ENCODE measurements around the gene DZIP3.

Gene DZIP3

GRCh38 chr3:108552267-108553159, 37.0 kb upstream of the DZIP3 start:
- TF ChIP-seq RARB (CRISPR knock-in tag; IDR thresholded peaks at IDR 0.05), result no peak
- TF ChIP-seq TOX (CRISPR knock-in tag; IDR thresholded peaks at IDR 0.05; ENCODE audit: borderline replicate concordance), result no peak
- TF ChIP-seq PPARA (CRISPR knock-in tag; IDR thresholded peaks at IDR 0.05; ENCODE audit: borderline replicate concordance), result no peak
- TF ChIP-seq ARNTL (CRISPR knock-in tag; IDR thresholded peaks at IDR 0.05; ENCODE audit: borderline replicate concordance, low read depth), result no peak
- TF ChIP-seq ZFP3 (CRISPR knock-in tag; IDR thresholded peaks at IDR 0.05), result no peak
- TF ChIP-seq, protein P1, sequence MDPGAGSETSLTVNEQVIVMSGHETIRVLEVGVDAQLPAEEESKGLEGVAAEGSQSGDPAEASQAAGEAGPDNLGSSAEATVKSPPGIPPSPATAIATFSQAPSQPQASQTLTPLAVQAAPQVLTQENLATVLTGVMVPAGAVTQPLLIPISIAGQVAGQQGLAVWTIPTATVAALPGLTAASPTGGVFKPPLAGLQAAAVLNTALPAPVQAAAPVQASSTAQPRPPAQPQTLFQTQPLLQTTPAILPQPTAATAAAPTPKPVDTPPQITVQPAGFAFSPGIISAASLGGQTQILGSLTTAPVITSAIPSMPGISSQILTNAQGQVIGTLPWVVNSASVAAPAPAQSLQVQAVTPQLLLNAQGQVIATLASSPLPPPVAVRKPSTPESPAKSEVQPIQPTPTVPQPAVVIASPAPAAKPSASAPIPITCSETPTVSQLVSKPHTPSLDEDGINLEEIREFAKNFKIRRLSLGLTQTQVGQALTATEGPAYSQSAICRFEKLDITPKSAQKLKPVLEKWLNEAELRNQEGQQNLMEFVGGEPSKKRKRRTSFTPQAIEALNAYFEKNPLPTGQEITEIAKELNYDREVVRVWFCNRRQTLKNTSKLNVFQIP (CRISPR knock-in tag; IDR thresholded peaks at IDR 0.05; ENCODE audit: borderline replicate concordance, low read depth), result no peak
- TF ChIP-seq BACH2 (CRISPR knock-in tag; IDR thresholded peaks at IDR 0.05; ENCODE audit: borderline replicate concordance), result no peak
- no peak for TF ChIP-seq ZFP30 (CRISPR knock-in tag; IDR thresholded peaks at IDR 0.05)
- TF ChIP-seq, protein P2, sequence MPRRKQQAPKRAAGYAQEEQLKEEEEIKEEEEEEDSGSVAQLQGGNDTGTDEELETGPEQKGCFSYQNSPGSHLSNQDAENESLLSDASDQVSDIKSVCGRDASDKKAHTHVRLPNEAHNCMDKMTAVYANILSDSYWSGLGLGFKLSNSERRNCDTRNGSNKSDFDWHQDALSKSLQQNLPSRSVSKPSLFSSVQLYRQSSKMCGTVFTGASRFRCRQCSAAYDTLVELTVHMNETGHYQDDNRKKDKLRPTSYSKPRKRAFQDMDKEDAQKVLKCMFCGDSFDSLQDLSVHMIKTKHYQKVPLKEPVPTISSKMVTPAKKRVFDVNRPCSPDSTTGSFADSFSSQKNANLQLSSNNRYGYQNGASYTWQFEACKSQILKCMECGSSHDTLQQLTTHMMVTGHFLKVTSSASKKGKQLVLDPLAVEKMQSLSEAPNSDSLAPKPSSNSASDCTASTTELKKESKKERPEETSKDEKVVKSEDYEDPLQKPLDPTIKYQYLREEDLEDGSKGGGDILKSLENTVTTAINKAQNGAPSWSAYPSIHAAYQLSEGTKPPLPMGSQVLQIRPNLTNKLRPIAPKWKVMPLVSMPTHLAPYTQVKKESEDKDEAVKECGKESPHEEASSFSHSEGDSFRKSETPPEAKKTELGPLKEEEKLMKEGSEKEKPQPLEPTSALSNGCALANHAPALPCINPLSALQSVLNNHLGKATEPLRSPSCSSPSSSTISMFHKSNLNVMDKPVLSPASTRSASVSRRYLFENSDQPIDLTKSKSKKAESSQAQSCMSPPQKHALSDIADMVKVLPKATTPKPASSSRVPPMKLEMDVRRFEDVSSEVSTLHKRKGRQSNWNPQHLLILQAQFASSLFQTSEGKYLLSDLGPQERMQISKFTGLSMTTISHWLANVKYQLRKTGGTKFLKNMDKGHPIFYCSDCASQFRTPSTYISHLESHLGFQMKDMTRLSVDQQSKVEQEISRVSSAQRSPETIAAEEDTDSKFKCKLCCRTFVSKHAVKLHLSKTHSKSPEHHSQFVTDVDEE (CRISPR knock-in tag; IDR thresholded peaks at IDR 0.05), result no peak
- no peak for TF ChIP-seq ESRRG (CRISPR knock-in tag; IDR thresholded peaks at IDR 0.05)
- ATAC-seq, result peak; percentile 83

DNA sequence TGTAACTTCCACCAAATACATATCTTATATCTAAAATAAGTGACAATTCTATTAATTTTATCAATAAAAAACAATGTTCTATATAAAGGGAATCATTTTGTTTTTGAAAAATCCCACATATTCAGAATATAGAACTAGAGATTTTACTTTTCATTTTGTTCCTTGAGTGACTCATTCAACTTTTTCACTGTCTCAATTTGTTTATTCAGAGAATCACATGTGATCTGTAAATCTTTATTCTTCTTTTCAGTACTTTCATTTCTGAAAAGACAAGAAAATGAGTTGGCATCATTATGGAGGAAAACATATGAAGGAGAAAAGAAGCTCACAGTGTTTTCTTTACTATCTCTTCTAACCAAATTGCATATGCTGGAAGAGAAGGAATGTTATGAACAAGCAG, 35.3 kb upstream of the DZIP3 start:
- TF ChIP-seq, protein P3, sequence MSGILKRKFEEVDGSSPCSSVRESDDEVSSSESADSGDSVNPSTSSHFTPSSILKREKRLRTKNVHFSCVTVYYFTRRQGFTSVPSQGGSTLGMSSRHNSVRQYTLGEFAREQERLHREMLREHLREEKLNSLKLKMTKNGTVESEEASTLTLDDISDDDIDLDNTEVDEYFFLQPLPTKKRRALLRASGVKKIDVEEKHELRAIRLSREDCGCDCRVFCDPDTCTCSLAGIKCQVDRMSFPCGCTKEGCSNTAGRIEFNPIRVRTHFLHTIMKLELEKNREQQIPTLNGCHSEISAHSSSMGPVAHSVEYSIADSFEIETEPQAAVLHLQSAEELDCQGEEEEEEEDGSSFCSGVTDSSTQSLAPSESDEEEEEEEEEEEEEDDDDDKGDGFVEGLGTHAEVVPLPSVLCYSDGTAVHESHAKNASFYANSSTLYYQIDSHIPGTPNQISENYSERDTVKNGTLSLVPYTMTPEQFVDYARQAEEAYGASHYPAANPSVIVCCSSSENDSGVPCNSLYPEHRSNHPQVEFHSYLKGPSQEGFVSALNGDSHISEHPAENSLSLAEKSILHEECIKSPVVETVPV (CRISPR knock-in tag; IDR thresholded peaks at IDR 0.05), result no peak
- TF ChIP-seq ZFP30 (CRISPR knock-in tag; IDR thresholded peaks at IDR 0.05), result no peak
- no peak for TF ChIP-seq CSDC2 (CRISPR knock-in tag; IDR thresholded peaks at IDR 0.05)
- no peak for TF ChIP-seq GLIS3 (CRISPR knock-in tag; IDR thresholded peaks at IDR 0.05)
- TF ChIP-seq, protein P2 (CRISPR knock-in tag; IDR thresholded peaks at IDR 0.05), result no peak
- ATAC-seq, result no peak

GRCh38 chr3:108554913-108555571, 34.5 kb upstream of the DZIP3 start:
- no peak; the same call in 2 of the 3 replicates for ATAC-seq
- no peak for TF ChIP-seq ZNF8 (CRISPR knock-in tag; IDR thresholded peaks at IDR 0.05)
- no peak for TF ChIP-seq ARNTL (CRISPR knock-in tag; IDR thresholded peaks at IDR 0.05; ENCODE audit: borderline replicate concordance, low read depth)
- peak; percentile 55 for TF ChIP-seq ISL1 (CRISPR knock-in tag; IDR thresholded peaks at IDR 0.05)
- TF ChIP-seq ZNF565 (CRISPR knock-in tag; conservative IDR thresholded peaks at IDR 0.05; ENCODE audit: low read depth), result no peak
- TF ChIP-seq ESRRG (CRISPR knock-in tag; IDR thresholded peaks at IDR 0.05), result no peak

DNA sequence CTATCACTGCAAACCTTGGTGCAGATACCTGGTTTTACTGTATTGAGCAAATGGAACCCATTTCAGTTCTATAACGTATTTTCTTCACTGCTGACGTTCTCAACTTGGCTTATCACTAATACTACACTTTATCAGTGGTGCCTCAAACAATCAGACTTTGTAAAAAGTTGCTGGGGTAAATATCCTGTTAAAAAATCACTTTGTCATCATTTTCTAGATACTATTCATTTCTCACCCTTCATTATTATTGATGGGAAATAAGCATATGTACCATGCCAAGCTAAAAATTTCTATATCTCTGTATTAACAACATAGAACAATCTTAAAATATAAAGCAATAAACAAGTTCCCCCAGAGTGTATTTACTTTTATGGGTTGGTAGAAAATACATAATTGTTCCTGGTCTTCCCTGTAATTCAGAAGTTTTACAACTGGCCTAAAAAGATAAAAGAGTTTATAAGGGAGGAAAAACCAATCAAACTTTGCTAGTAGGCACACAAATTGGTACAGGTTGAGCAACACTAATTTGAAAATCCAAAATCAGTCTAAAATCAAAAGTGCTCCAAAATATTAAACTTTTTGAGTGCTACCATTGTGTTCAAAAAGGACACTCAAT, 33.4 kb upstream of the DZIP3 start:
- TF ChIP-seq TOX (CRISPR knock-in tag; IDR thresholded peaks at IDR 0.05; ENCODE audit: borderline replicate concordance), result no peak
- ATAC-seq, result no peak
